GM12873 (cell line): ENCODE results near the gene SCYGR6.

ENCODE experiments used
- CTCF ChIP-seq: IDR thresholded peaks from 2 replicates; pipeline ENCODE4 v1.5.1; 2012; ENCODE audit warnings: low read depth, mild to moderate bottlenecking, moderate library complexity, low read length, control low read depth; ENCODE audit not compliant: insufficient read depth; ENCODE audit errors: missing control alignments

Gene SCYGR6

GRCh38 chr2:227761740-227762476 lies 37.4 kb upstream of the SCYGR6 start:
- TF ChIP-seq CTCF, result no peak

DNA sequence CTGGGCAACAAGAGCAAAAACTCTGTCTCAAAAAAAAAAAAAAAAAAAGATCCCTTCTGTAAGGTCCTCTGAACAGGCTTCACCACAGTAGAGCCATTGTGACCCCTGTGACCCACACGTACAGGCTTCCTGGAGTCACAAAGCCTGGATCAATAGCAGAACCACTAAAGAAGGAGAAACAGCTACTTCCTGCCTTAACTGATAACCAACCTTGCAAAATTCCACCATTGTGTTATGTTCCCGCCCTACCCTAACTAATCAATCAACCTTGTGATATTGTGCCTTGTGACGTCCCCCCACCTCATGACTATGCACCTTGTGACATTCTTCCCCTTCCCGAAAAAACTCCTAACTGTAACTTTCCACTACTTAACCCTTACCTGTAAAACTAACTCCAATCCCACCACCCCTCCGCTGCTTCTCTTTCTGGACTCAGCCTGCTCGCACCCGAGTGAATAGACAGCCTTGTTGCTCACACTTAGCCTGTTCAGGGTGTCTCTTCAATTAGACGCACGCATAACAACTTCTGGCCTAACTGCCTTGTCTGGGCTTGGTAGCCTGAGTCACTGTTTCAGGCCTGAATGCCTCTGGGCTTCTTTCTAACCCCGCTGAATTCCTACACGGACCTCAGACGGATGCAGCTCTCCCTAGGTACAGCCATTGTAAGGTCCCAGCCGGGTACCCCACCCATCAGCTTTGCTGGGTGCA lies 35.0 kb upstream of the SCYGR6 start:
- no peak for TF ChIP-seq CTCF

GRCh38 chr2:227748079-227748478 lies 23.5 kb upstream of the SCYGR6 start:
- peak; percentile 47 for TF ChIP-seq CTCF

- TF ChIP-seq CTCF, result no peak
Observed at GRCh38 chr2:227745594-227745993, 21.0 kb upstream of the SCYGR6 start, which contains the start of gene SCYGR8. SCYGR8 (plus strand) TSS chr2:227745894; CDS start chr2:227745894, 0 bp downstream.

DNA sequence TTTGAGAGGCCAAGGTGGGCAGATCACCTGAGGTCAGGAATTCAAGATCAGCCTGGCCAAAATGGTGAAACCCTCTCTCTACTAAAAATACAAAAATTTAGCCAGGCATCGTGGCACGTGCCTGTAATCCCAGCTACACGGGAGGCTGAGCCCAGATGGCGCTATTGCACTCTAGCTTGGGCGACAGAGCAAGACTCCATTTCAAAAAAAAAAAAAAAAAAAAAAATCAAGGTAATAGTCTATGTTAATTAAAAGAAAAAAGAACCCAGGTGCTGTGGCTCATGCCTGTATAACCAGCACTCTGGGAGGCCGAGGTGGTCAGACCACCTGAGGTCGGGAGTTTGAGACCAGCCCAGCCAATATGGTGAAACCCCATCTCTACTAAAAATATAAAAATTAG lies 16.1 kb upstream of the SCYGR6 start:
- peak; percentile 20 for TF ChIP-seq CTCF

GRCh38 chr2:227739351-227739750 lies 14.8 kb upstream of the SCYGR6 start:
- no peak for TF ChIP-seq CTCF

DNA sequence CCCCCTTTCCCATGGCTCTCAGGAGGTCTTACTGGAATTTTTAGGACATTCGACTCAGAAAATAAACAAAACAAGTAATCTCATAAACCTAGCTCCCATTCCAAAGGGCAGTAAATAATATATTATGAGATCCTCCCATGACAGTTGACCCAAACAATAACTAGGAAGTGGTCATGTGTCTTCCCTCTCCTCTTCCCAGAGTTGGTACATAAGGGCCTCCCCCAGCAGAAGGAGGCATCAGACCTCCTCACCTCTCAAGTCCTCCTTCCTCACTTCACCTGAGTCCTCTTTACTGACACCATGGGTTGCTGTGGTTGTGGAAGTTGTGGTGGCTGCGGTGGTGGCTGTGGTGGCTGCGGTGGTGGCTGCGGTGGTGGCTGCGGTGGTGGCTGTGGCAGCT lies 3.5 kb upstream of the SCYGR6 start, which contains the start of gene SCYGR7:
TSS of gene SCYGR7 (plus strand) at position 301 of the 400 bp plus-strand sequence. CDS start at position 301, 0 bp downstream.
- TF ChIP-seq CTCF, result no peak
